CD4-positive, CD25-positive, alpha-beta regulatory T cell (primary cell): ENCODE results near the gene DIRAS3. TPM values are rescaled to one million over a fixed set of nuclear protein-coding genes. Genes with fewer than 3 reads are reported as not detected.

ENCODE experiments used
- ATAC-seq, 2 donors: fragments of 150-1000 bp; cut with Tn5 transposase; one replicate each; pipeline ENCODE4 v1.10.0; 2021; ENCODE audit warnings: low read depth in 2 of 2, moderate number of reproducible peaks in 2 of 2, moderate library complexity in 1 of 2
- DNase-seq, 3 donors: peaks; one replicate each; pipeline versions ENCODE4 v3.0.0 to v3.0.0-alpha.2; 2012 to 2022; ENCODE audit warnings: mixed read lengths in 1 of 3
- H3K27ac ChIP-seq: one replicate; pipeline ENCODE4 v1.7.0; 2013; ENCODE audit warnings: mild to moderate bottlenecking, low read length; ENCODE audit not compliant: insufficient read depth, poor library complexity, severe bottlenecking
- H3K27me3 ChIP-seq: one replicate; pipeline ENCODE4 v1.7.0; 2013; ENCODE audit warnings: low read length; ENCODE audit not compliant: control insufficient read depth, insufficient read depth
- H3K36me3 ChIP-seq: one replicate; pipeline ENCODE4 v1.7.0; 2013; ENCODE audit warnings: mild to moderate bottlenecking, low read length, moderate library complexity; ENCODE audit not compliant: control insufficient read depth, insufficient read depth
- H3K4me1 ChIP-seq: 2 replicates; pipeline ENCODE4 v1.7.0; 2013; ENCODE audit warnings: mild to moderate bottlenecking, low read length; ENCODE audit not compliant: insufficient read depth, control insufficient read depth, poor library complexity, severe bottlenecking
- H3K4me3 ChIP-seq: one replicate; pipeline ENCODE4 v1.7.0; 2013; ENCODE audit warnings: low read depth, mild to moderate bottlenecking, low read length, moderate library complexity
- H3K9me3 ChIP-seq, 2 experiments: 1 replicate in 1 of 2; 2 replicates in 1 of 2; pipeline ENCODE4 v1.7.0; 2013; ENCODE audit warnings: low read length in 2 of 2, mild to moderate bottlenecking in 1 of 2, moderate library complexity in 1 of 2; ENCODE audit not compliant: control insufficient read depth in 2 of 2
- H3K27ac Mint-ChIP-seq, 3 donors: one replicate each; pipeline ENCODE4 v1.8.0; 2020 to 2022; ENCODE audit warnings: mild to moderate bottlenecking in 3 of 3, mixed read lengths in 3 of 3, moderate library complexity in 2 of 3
- H3K27me3 Mint-ChIP-seq: one replicate; pipeline ENCODE4 v1.8.0; 2022; ENCODE audit warnings: mild to moderate bottlenecking, mixed read lengths
- H3K36me3 Mint-ChIP-seq: one replicate; pipeline ENCODE4 v1.8.0; 2020; ENCODE audit warnings: mixed read lengths
- H3K4me1 Mint-ChIP-seq, 4 donors: one replicate each; pipeline ENCODE4 v1.8.0; 2020 to 2022; ENCODE audit warnings: mixed read lengths in 4 of 4, mild to moderate bottlenecking in 1 of 4
- H3K4me3 Mint-ChIP-seq, 4 donors: one replicate each; pipeline ENCODE4 v1.8.0; 2020 to 2022; ENCODE audit warnings: mild to moderate bottlenecking in 4 of 4, mixed read lengths in 4 of 4, moderate library complexity in 3 of 4
- H3K9me3 Mint-ChIP-seq, 7 donors: one replicate each; pipeline ENCODE4 v1.8.0; 2020 to 2022; ENCODE audit warnings: mixed read lengths in 7 of 7, mild to moderate bottlenecking in 3 of 7, moderate library complexity in 2 of 7
- polyA plus RNA-seq, 4 donors: library from polyadenylated mRNA; unstranded; fragments of 300-500 nt; fragmentation: Illumina TruSeq; gene quantifications; one replicate each; pipeline ENCODE4 v1.2.3, GENCODE V29; 2021
- total RNA-seq: library from RNA; stranded (reverse); gene quantifications from one replicate; pipeline ENCODE4 v1.2.3, GENCODE V29; 2022

Gene DIRAS3
- total and polyA plus RNA-seq, 5 donors from 2014 or later, result 0.11 to 0.46 (median 0.15) TPM; not detected in 2

- H3K4me1 Mint-ChIP-seq, result peaks cover 0 to 3% (median 0%) of the 10 kb centered on the region in 4 donors
- ATAC-seq (no peak), DNase-seq (no peak)
- Histone ChIP-seq H3K27me3 (no peaks in the 10 kb centered on the region), H3K4me3 (no peak overlapping the region), H3K9me3 (no peaks in the 10 kb centered on the region), H3K36me3 (no peaks in the 10 kb centered on the region), H3K4me1 (no peaks in the 10 kb centered on the region), H3K27ac (no peak overlapping the region)
- H3K4me3 Mint-ChIP-seq, result no peak overlapping the region
- peaks cover 11% of the 10 kb centered on the region for H3K27me3 Mint-ChIP-seq
- peaks cover 0 to 6% (median 1%) of the 10 kb centered on the region in 7 donors for H3K9me3 Mint-ChIP-seq
- no peaks in the 10 kb centered on the region for H3K36me3 Mint-ChIP-seq
- H3K27ac Mint-ChIP-seq, result no peak overlapping the region
These were observed 4.0 kb downstream of the DIRAS3 start for GRCh38 chr1:68046423-68046822.

- no peaks in the 10 kb centered on the region for H3K4me1 ChIP-seq
- DNase-seq (no peak), ATAC-seq (no peak)
- no peak overlapping the region for H3K27ac ChIP-seq
- H3K27ac Mint-ChIP-seq, result no peak overlapping the region
- no peak overlapping the region for H3K4me3 ChIP-seq
- no peaks in the 10 kb centered on the region for H3K36me3 Mint-ChIP-seq
- H3K27me3 ChIP-seq, result no peaks in the 10 kb centered on the region
- no peaks in the 10 kb centered on the region for H3K9me3 ChIP-seq
- peaks cover 11% of the 10 kb centered on the region for H3K27me3 Mint-ChIP-seq
- no peak overlapping the region for H3K4me3 Mint-ChIP-seq
- H3K4me1 Mint-ChIP-seq, result peaks cover 0 to 3% (median 0%) of the 10 kb centered on the region in 4 donors
- peaks cover 0 to 10% (median 1%) of the 10 kb centered on the region in 7 donors for H3K9me3 Mint-ChIP-seq
- no peaks in the 10 kb centered on the region for H3K36me3 ChIP-seq
These were observed 4.8 kb downstream of the DIRAS3 start for GRCh38 chr1:68045511-68046180.

GRCh38 chr1:68043443-68044090 is 6.9 kb downstream of the DIRAS3 start:
- no peaks in the 10 kb centered on the region for H3K4me1 ChIP-seq
- DNase-seq, result no peak
- H3K9me3 Mint-ChIP-seq, result peaks cover 0 to 11% (median 6%) of the 10 kb centered on the region in 7 donors
- no peak for ATAC-seq
- H3K27me3 Mint-ChIP-seq, result peaks cover 7% of the 10 kb centered on the region
- no peaks in the 10 kb centered on the region for H3K4me1 Mint-ChIP-seq
- no peak overlapping the region for H3K4me3 ChIP-seq
- no peak overlapping the region for H3K27ac ChIP-seq
- H3K4me3 Mint-ChIP-seq, result no peak overlapping the region
- H3K27me3 ChIP-seq, result no peaks in the 10 kb centered on the region
- no peaks in the 10 kb centered on the region for H3K36me3 Mint-ChIP-seq
- no peaks in the 10 kb centered on the region for H3K9me3 ChIP-seq
- no peaks in the 10 kb centered on the region for H3K36me3 ChIP-seq
- no peak overlapping the region for H3K27ac Mint-ChIP-seq

GRCh38 chr1:68036946-68037345 is 13.5 kb downstream of the DIRAS3 start:
- Histone ChIP-seq H3K4me3 (no peak overlapping the region), H3K4me1 (no peaks in the 10 kb centered on the region), H3K9me3 (no peaks in the 10 kb centered on the region), H3K36me3 (no peaks in the 10 kb centered on the region), H3K27ac (no peak overlapping the region), H3K27me3 (no peaks in the 10 kb centered on the region)
- no peak overlapping the region for H3K27ac Mint-ChIP-seq
- H3K4me3 Mint-ChIP-seq, result no peak overlapping the region
- no peak for DNase-seq
- H3K4me1 Mint-ChIP-seq, result no peaks in the 10 kb centered on the region
- H3K27me3 Mint-ChIP-seq, result no peaks in the 10 kb centered on the region
- no peaks in the 10 kb centered on the region for H3K36me3 Mint-ChIP-seq
- peaks cover 0 to 16% (median 4%) of the 10 kb centered on the region in 7 donors for H3K9me3 Mint-ChIP-seq
- no peak for ATAC-seq

GRCh38 chr1:68029444-68029843 is 21.0 kb downstream of the DIRAS3 start:
- ATAC-seq (no peak), DNase-seq (no peak)
- H3K4me3 Mint-ChIP-seq, result no peak overlapping the region
- no peak overlapping the region for H3K4me3 ChIP-seq
- no peaks in the 10 kb centered on the region for H3K4me1 ChIP-seq
- H3K9me3 ChIP-seq, result no peaks in the 10 kb centered on the region
- H3K27me3 ChIP-seq, result peaks cover 1% of the 10 kb centered on the region
- peaks cover 0 to 9% (median 0%) of the 10 kb centered on the region in 7 donors for H3K9me3 Mint-ChIP-seq
- no peak overlapping the region for H3K27ac Mint-ChIP-seq
- no peaks in the 10 kb centered on the region for H3K4me1 Mint-ChIP-seq
- H3K36me3 ChIP-seq, result no peaks in the 10 kb centered on the region
- H3K27me3 Mint-ChIP-seq, result no peaks in the 10 kb centered on the region
- no peak overlapping the region for H3K27ac ChIP-seq
- H3K36me3 Mint-ChIP-seq, result no peaks in the 10 kb centered on the region

- Histone ChIP-seq H3K27ac (no peak overlapping the region), H3K36me3 (no peaks in the 10 kb centered on the region), H3K27me3 (peaks cover 1% of the 10 kb centered on the region), H3K4me3 (no peak overlapping the region), H3K4me1 (no peaks in the 10 kb centered on the region), H3K9me3 (no peaks in the 10 kb centered on the region)
- H3K36me3 Mint-ChIP-seq, result no peaks in the 10 kb centered on the region
- no peaks in the 10 kb centered on the region for H3K4me1 Mint-ChIP-seq
- DNase-seq (no peak), ATAC-seq (no peak)
- peaks cover 0 to 8% (median 0%) of the 10 kb centered on the region in 7 donors for H3K9me3 Mint-ChIP-seq
- no peak overlapping the region for H3K4me3 Mint-ChIP-seq
- H3K27me3 Mint-ChIP-seq, result no peaks in the 10 kb centered on the region
- no peak overlapping the region for H3K27ac Mint-ChIP-seq
These were observed 21.9 kb downstream of the DIRAS3 start for GRCh38 chr1:68028566-68028965.

GRCh38 chr1:68024635-68025338 is 25.6 kb downstream of the DIRAS3 start:
- ATAC-seq, result no peak
- Histone ChIP-seq H3K27me3 (peaks cover 1% of the 10 kb centered on the region), H3K4me3 (no peak overlapping the region), H3K27ac (no peak overlapping the region), H3K36me3 (no peaks in the 10 kb centered on the region), H3K9me3 (no peaks in the 10 kb centered on the region), H3K4me1 (no peaks in the 10 kb centered on the region)
- no peak overlapping the region for H3K27ac Mint-ChIP-seq
- DNase-seq, result no peak
- no peak overlapping the region for H3K4me3 Mint-ChIP-seq
- H3K4me1 Mint-ChIP-seq, result no peaks in the 10 kb centered on the region
- H3K27me3 Mint-ChIP-seq, result no peaks in the 10 kb centered on the region
- peaks cover 0 to 5% (median 0%) of the 10 kb centered on the region in 7 donors for H3K9me3 Mint-ChIP-seq
- no peaks in the 10 kb centered on the region for H3K36me3 Mint-ChIP-seq
